Cardiac muscle cell (in vitro differentiated cells and primary cell): Measurements from ENCODE around the gene CDH3. TPM values are rescaled to one million over a fixed set of nuclear protein-coding genes. Genes with fewer than 3 reads are reported as not detected.
"Not testable (repeated sequence)": the region's sequence is repeated elsewhere in the genome, so short reads cannot be mapped to it uniquely, and the experiment has no call there.

ENCODE experiments used
- DNase-seq, 2 donors: peaks; one replicate each; pipeline versions ENCODE4 v3.0.0 to v3.0.0-alpha.2; 2010 to 2017; ENCODE audit warnings: low read depth in 1 of 2, low spot score in 1 of 2
- H3K27ac ChIP-seq: fragments of 200-600 bp; sonication (generic); 2 replicates; pipeline ENCODE4 v1.5.1; 2016
- H3K27me3 ChIP-seq: fragments of 200-600 bp; sonication (generic); 2 replicates; pipeline ENCODE4 v1.6.0; 2016; ENCODE audit warnings: control low read depth
- H3K36me3 ChIP-seq: fragments of 200-600 bp; sonication (generic); 2 replicates; pipeline ENCODE4 v1.5.1; 2016; ENCODE audit warnings: control low read depth
- H3K4me1 ChIP-seq: fragments of 200-600 bp; sonication (generic); 2 replicates; pipeline ENCODE4 v1.8.1; 2017; ENCODE audit warnings: low read depth, mild to moderate bottlenecking, mixed run types
- H3K4me3 ChIP-seq: fragments of 200-600 bp; sonication (generic); 2 replicates; pipeline ENCODE4 v1.5.1; 2016; ENCODE audit warnings: mild to moderate bottlenecking
- H3K9me3 ChIP-seq: fragments of 200-600 bp; sonication (generic); 2 replicates; pipeline ENCODE4 v1.5.1; 2017; ENCODE audit warnings: low read depth, mild to moderate bottlenecking, control low read depth
- CTCF ChIP-seq: IDR thresholded peaks from 2 replicates; pipeline ENCODE4 v1.5.1; 2012; ENCODE audit warnings: low read depth, mild to moderate bottlenecking, low read length
- polyA plus RNA-seq: library from polyadenylated mRNA; unstranded; fragments of >200 nt; fragmentation: Nextera tagmentation; extraction: Ambion mirVana; gene quantifications from 2 replicates; pipeline ENCODE4 v1.2.1, GENCODE V29; 2016
- total RNA-seq: library from RNA; depleted of rRNA; stranded (reverse); fragments of >200 nt; gene quantifications from 2 replicates; pipeline ENCODE4 v1.2.3, GENCODE V29; 2016

CDH3 gene
- total and polyA plus RNA-seq, 2 experiments from 2014 or later = 115 to 342 TPM

- no peak overlapping the region for H3K4me3 ChIP-seq
- no peak for TF ChIP-seq CTCF
- no peak overlapping the region for H3K27ac ChIP-seq
- no peak for DNase-seq
- no peaks in the 10 kb centered on the region for H3K27me3 ChIP-seq
- H3K36me3 ChIP-seq = no peaks in the 10 kb centered on the region
- H3K9me3 ChIP-seq = no peaks in the 10 kb centered on the region
- H3K4me1 ChIP-seq = no peaks in the 10 kb centered on the region
Measured at GRCh38 chr16:68710211-68710610, 65.1 kb downstream of the CDH3 start.

GRCh38 chr16:68711421-68712139 is 66.5 kb downstream of the CDH3 start:
- no peak for DNase-seq
- Histone ChIP-seq H3K27ac (no peak overlapping the region), H3K4me1 (no peaks in the 10 kb centered on the region), H3K9me3 (no peaks in the 10 kb centered on the region), H3K27me3 (no peaks in the 10 kb centered on the region), H3K36me3 (no peaks in the 10 kb centered on the region), H3K4me3 (no peak overlapping the region)
- TF ChIP-seq CTCF = no peak

- Histone ChIP-seq H3K9me3 (no peaks in the 10 kb centered on the region), H3K27ac (no peak overlapping the region), H3K27me3 (no peaks in the 10 kb centered on the region), H3K4me1 (no peaks in the 10 kb centered on the region), H3K36me3 (no peaks in the 10 kb centered on the region), H3K4me3 (no peak overlapping the region)
- DNase-seq = no peak
- TF ChIP-seq CTCF = no peak
Measured at GRCh38 chr16:68713361-68713760, 68.3 kb downstream of the CDH3 start.

GRCh38 chr16:68715471-68715870 is 70.4 kb downstream of the CDH3 start:
- H3K27me3 ChIP-seq = no peaks in the 10 kb centered on the region
- no peak overlapping the region for H3K27ac ChIP-seq
- H3K9me3 ChIP-seq = no peaks in the 10 kb centered on the region
- TF ChIP-seq CTCF = no peak
- peak in 1 of 2 donors; percentile 6 for DNase-seq
- no peaks in the 10 kb centered on the region for H3K36me3 ChIP-seq
- no peak overlapping the region for H3K4me3 ChIP-seq
- H3K4me1 ChIP-seq = no peaks in the 10 kb centered on the region

GRCh38 chr16:68716516-68716915 is 71.4 kb downstream of the CDH3 start:
- not testable (repeated sequence) for H3K9me3 ChIP-seq, H3K4me3 ChIP-seq, H3K27ac ChIP-seq, H3K4me1 ChIP-seq, DNase-seq, H3K27me3 ChIP-seq, H3K36me3 ChIP-seq

- Histone ChIP-seq H3K36me3 (no peaks in the 10 kb centered on the region), H3K4me1 (no peaks in the 10 kb centered on the region), H3K27me3 (no peaks in the 10 kb centered on the region), H3K27ac (no peak overlapping the region), H3K4me3 (no peak overlapping the region), H3K9me3 (no peaks in the 10 kb centered on the region)
- no peak for TF ChIP-seq CTCF
- no peak for DNase-seq
Measured at GRCh38 chr16:68717684-68718083, 72.6 kb downstream of the CDH3 start.
